GM13976 (cell line): ENCODE data around the gene ISG15.
A peak's percentile ranks its signal among the peaks of the same experiment; 100 is the strongest.
"Not testable (repeated sequence)": the region's sequence is repeated elsewhere in the genome, so short reads cannot be mapped to it uniquely, and the experiment has no call there.

ENCODE experiments used
- DNase-seq: peaks from one replicate; pipeline ENCODE4 v3.0.0; 2012; ENCODE audit warnings: low spot score
- in situ Hi-C: fragments of 300-500 bp; cut with MboI; formaldehyde crosslinking; loops from one replicate; pipeline ENCODE4 v1.12.0; 2022; ENCODE audit warnings: low sequenced_read_pairs, mixed read lengths, inconsistent platforms; ENCODE audit not compliant: unreplicated experiment
- TF ChIP-seq, protein P1 (sequence below): IDR thresholded peaks from 2 replicates; pipeline ENCODE4 v1.5.1; 2012; ENCODE audit warnings: borderline replicate concordance, mild to moderate bottlenecking; ENCODE audit not compliant: insufficient read depth; ENCODE audit errors: extremely low read depth, missing control alignments, control extremely low read depth

Gene ISG15

GRCh38 chr1:985126-985525 is 28.2 kb upstream of the ISG15 start:
- DNase-seq, result no peak
- TF ChIP-seq, protein P1, sequence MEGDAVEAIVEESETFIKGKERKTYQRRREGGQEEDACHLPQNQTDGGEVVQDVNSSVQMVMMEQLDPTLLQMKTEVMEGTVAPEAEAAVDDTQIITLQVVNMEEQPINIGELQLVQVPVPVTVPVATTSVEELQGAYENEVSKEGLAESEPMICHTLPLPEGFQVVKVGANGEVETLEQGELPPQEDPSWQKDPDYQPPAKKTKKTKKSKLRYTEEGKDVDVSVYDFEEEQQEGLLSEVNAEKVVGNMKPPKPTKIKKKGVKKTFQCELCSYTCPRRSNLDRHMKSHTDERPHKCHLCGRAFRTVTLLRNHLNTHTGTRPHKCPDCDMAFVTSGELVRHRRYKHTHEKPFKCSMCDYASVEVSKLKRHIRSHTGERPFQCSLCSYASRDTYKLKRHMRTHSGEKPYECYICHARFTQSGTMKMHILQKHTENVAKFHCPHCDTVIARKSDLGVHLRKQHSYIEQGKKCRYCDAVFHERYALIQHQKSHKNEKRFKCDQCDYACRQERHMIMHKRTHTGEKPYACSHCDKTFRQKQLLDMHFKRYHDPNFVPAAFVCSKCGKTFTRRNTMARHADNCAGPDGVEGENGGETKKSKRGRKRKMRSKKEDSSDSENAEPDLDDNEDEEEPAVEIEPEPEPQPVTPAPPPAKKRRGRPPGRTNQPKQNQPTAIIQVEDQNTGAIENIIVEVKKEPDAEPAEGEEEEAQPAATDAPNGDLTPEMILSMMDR, result no peak
- in situ Hi-C loops, result no loop called here

GRCh38 chr1:988061-988460 is 25.2 kb upstream of the ISG15 start:
- DNase-seq, in situ Hi-C loops: not testable (repeated sequence)

DNA sequence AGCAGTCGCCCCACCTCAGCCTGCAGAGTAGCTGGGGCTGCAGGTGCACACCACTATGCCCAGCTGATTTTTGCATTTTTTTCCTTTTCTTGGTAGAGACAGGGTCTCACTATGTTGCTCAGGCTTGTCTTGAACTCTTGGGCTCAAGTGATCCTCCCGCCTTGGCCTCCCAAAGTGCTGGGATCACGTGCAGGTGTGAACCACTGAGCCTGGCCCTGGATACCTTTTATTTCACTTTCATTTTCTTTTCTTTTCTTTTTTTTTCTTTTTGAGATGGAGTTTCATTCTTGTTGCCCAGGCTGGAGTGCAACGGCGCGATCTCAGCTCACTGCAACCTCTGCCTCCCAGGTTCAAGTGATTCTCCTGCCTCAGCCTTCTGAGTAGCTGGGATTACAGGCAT is 22.0 kb upstream of the ISG15 start:
- DNase-seq, in situ Hi-C loops: not testable (repeated sequence)

- DNase-seq, result no peak
- in situ Hi-C loops, result no loop called here
- TF ChIP-seq, protein P1, result no peak
These were observed 21.4 kb upstream of the ISG15 start for GRCh38 chr1:991895-992294.

DNA sequence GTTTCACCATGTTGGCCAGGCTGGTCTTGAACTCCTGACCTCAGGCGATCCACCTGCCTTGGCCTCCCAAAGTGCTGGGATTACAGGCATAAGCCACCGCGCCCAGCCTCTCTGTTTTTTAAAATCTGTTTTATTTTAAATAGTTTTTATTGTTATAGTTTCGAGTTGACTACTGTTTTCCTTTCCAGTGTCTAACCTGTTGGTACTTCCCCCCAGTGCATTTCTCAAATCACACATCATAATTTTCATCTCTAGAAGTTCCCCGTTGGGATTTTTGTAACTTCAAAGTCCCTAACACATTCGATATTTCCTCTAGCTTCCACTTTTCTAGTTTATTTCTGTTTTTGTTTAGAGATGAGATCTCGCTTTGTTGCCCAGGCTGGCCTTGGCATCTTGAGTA is 20.9 kb upstream of the ISG15 start:
- DNase-seq, result peak; percentile 74
- TF ChIP-seq, protein P1, result no peak
- in situ Hi-C loops, result no loop called here

- DNase-seq, result no peak
- in situ Hi-C loops, result no loop called here
- TF ChIP-seq, protein P1, result no peak
These were observed 19.8 kb upstream of the ISG15 start for GRCh38 chr1:993379-993995.

GRCh38 chr1:994546-994945 is 18.8 kb upstream of the ISG15 start:
- DNase-seq, in situ Hi-C loops: not testable (repeated sequence)

GRCh38 chr1:995665-996633 is 17.3 kb upstream of the ISG15 start:
- no peak for DNase-seq
- TF ChIP-seq, protein P1, result no peak
- in situ Hi-C loops, result no loop called here
